Measurements from ENCODE around the gene XDH.

- peak; percentile 46 for TF ChIP-seq CTCF (IDR thresholded peaks at IDR 0.05; ENCODE audit: insufficient read depth, low read length, poor library complexity, severe bottlenecking)
- TF ChIP-seq EZH2phosphoT487 (conservative IDR thresholded peaks at IDR 0.05; ENCODE audit: low read length) = no peak
Observed at GRCh38 chr2:31413862-31414550, 536 bp downstream of the XDH start.
